H7 (cell line): ENCODE measurements around the gene GRIK2. TPM values are rescaled to one million over a fixed set of nuclear protein-coding genes. Genes with fewer than 3 reads are reported as not detected.
A peak's percentile ranks its signal among the peaks of the same experiment; 100 is the strongest.

Source experiments
- DNase-seq: peaks from one replicate; pipeline ENCODE4 v3.0.0; 2012
- H3K27me3 ChIP-seq: 2 replicates; pipeline ENCODE4 v1.6.0; 2011; ENCODE audit warnings: mild to moderate bottlenecking, low read length; ENCODE audit not compliant: control insufficient read depth, insufficient read depth
- H3K36me3 ChIP-seq: replicated peaks from 2 replicates; pipeline ENCODE4 v1.5.1; 2011; ENCODE audit warnings: low read length; ENCODE audit not compliant: control insufficient read depth, insufficient read depth
- H3K4me3 ChIP-seq: 2 replicates; pipeline ENCODE4 v1.5.1; 2011; ENCODE audit warnings: low read depth, mild to moderate bottlenecking, control low read depth, low read length, moderate library complexity; ENCODE audit not compliant: insufficient read depth
- total RNA-seq: library from RNA; depleted of rRNA; stranded (reverse); fragments of >200 nt; shearing (Covaris generic); gene quantifications from 2 replicates; pipeline ENCODE4 v1.2.3, GENCODE V29; 2014

Gene GRIK2
- total RNA-seq, 1 experiment from 2014 or later, result 0.76 TPM

DNA sequence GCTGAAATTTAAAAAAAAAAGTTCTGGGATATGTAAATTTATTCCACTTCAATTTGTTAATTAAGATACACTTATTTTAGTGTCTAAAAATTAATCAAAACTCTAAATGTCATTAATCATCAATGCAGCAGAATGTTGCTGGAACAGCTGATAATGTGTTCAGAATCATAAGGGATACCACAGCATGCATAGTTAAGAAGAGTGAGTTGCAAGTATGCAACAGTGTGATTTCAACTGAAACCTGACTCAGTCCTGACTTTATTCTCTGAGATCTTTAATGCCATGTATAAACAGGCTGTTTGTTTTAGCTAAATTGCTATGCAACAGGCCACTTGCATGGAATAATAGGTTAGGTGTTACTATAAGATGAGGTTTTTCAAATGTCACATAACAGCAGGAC lies 1.4 kb downstream of the GRIK2 start:
- Histone ChIP-seq H3K4me3 (no peak overlapping the region), H3K36me3 (no peaks in the 10 kb centered on the region), H3K27me3 (peaks cover 61% of the 10 kb centered on the region)
- DNase-seq, result no peak

DNA sequence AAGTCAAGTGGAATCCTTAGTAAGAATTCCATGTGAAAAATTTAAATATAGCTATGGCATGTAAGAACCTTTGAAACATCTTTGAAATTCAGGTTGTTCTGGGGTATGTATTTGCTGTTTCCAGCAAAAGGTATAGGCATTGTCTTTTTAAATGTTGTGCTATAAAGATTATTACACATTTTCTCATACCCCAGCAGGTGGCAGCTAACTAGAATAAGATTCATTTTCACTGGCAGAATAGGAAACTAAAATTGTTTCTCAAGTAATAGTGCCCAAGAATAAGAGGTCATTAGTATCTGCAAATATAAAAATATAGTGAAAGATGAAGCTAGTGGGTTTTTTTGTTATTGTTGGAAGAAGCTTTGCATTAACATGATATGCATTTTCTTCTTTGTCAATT lies 1.8 kb downstream of the GRIK2 start:
- Histone ChIP-seq H3K27me3 (peaks cover 65% of the 10 kb centered on the region), H3K36me3 (no peaks in the 10 kb centered on the region), H3K4me3 (no peak overlapping the region)
- DNase-seq, result no peak

DNA sequence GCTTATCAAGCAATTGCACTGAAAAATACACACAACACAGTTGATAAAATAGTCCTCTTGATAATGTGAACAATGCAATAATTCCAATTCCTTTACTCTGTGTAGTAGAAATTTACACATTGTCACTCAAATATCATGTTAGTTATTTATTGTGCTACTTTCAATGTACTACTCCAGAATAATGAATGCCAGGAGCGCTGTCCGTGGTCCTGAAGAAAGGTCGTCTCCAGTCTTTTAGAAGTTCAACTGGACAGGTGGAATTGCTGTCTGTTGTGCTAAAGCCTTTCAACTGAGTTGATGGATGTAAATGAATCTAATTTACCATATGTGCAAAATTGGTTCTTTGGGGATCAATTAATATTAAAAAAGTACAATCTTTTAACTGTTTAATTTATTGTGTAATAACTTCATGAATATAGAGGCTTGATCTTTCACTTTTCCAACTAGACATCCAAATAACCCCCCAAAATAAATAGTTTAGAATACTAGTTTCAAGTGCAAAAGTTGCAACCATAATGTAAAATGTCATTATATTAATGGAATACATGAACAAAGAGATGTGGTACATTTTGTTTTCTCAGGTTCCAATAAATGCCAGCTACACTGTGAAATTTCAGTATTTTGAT lies 3.2 kb downstream of the GRIK2 start:
- DNase-seq, result peak; percentile 63
- H3K36me3 ChIP-seq, result no peaks in the 10 kb centered on the region
- H3K27me3 ChIP-seq, result peaks cover 73% of the 10 kb centered on the region
- no peak overlapping the region for H3K4me3 ChIP-seq

DNA sequence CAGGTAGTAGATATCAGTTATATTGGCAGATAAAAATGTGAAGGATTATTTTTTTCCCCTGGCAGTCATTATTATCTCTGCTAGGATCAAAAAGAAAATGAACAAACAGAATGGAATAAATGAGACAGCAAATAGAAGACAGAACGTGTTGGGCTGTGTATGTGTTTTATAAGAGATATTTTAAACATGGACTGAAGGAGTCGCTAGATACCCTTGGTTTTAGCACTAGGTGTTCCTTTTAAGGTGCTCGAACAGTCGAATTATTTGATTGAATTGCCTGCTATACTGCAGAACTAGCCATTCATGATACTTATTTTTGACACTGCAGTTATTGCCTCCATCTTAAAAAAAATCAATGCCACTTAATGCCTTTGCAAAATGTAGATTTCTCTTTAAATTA lies 3.7 kb downstream of the GRIK2 start:
- no peak overlapping the region for H3K4me3 ChIP-seq
- H3K36me3 ChIP-seq, result no peaks in the 10 kb centered on the region
- DNase-seq, result peak; percentile 65
- peaks cover 73% of the 10 kb centered on the region for H3K27me3 ChIP-seq

DNA sequence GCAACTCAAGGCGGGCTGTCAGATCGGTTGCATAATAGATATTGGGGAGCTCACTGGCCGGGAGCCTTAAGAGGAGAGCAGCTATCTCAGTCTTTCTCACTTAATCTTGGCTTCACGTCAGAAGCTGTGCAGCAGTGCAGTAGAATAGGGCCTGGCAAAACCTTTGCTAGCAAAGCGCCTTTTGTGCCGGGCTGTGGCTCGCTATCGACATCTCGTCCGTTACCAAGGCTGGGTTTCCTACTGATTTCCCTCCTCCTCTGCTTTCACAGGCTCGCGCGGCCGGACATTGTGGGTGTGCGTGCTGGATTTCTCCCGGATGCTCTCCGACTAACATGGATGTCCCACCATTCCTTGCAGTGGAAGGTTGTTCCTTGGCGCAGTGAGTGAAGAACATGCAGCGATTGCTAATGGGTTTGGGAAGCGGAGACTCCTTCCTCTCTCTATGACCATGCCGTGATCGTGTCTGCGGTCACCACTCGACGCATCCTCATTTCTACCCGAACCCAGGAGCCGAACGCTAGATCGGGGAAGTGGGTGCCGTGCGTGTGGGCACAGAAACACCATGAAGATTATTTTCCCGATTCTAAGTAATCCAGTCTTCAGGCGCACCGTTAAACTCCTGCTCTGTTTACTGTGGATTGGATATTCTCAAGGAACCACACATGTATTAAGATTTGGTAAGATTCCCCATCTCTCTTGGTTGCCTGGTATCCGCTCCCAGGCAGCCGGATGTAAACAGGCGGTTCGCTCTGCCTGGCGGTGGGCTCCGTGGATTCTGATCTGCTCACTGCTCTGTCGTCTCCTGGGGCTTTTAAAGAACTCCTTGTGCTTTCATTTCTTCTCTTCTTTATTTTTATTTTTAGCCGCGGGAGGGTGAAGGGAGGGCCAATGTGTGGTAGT lies 5.5 kb downstream of the GRIK2 start:
- Histone ChIP-seq H3K36me3 (no peaks in the 10 kb centered on the region), H3K4me3 (peak overlapping the region; percentile 42), H3K27me3 (peaks cover 71% of the 10 kb centered on the region)
- DNase-seq, result no peak

DNA sequence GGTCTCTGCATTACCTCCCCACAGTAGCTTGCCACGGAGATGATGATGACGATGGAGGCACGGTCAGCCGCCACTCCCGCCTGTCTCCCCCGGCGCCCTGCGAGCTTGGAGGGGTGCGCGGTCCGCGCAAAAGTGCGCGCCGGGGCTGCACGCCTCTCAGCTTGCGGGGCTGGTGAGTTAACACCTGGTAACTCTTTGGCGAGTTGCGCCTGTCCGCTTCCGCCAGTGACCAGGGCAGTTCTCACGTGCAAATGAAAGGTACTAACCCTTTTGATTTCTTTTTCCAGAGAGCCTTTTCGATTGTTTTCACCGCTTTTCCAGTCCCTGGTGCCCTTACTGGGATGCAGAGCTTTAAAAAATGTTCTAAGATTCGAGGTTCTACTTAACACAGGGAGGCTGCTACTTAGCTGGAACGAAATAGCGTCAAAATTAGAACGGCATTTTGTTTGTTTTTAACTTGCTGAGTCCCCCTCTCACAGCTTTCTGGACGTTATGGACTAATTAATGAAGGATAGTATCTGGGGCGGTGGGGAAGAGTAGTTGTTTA lies 6.2 kb downstream of the GRIK2 start:
- peaks cover 66% of the 10 kb centered on the region for H3K27me3 ChIP-seq
- peak overlapping the region; percentile 42 for H3K4me3 ChIP-seq
- no peak for DNase-seq
- H3K36me3 ChIP-seq, result no peaks in the 10 kb centered on the region

DNA sequence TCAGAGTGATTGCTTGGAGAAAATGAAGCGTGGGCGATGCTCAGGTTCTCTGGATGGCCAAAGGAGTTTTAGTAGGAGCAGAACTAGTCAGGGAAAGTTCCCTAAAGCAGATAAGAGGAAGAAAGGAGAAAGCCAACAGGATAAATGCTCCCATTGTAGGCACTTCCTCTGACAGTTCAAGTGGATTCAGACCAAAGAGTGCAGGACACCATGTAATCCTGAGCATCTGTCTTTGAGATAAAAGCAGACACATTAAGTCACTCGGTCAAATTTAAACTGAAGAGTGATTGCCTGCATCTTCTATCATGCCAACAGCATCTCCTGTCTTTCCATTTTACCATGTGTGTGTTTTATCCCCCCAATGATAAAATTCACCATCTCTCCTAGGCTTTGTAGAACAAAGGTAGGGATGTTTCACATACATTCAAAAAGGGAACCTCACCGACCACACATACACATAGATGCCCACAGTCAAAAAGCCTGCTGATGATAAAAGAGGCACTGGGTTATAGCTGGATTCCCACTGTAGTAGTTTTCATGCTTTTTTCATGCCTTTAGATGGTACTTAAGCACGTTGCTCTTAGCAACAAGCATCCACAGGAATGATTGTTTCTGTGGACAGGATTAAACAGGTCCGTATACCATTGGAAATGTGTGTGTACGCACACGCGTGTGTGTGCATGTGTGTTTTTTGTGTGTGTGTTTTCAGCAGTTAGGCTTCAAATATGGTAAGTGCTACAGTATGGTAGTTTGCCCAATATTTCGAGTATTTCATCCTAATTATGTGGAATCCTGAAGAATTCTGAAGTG lies 7.0 kb downstream of the GRIK2 start:
- peaks cover 59% of the 10 kb centered on the region for H3K27me3 ChIP-seq
- no peak for DNase-seq

DNA sequence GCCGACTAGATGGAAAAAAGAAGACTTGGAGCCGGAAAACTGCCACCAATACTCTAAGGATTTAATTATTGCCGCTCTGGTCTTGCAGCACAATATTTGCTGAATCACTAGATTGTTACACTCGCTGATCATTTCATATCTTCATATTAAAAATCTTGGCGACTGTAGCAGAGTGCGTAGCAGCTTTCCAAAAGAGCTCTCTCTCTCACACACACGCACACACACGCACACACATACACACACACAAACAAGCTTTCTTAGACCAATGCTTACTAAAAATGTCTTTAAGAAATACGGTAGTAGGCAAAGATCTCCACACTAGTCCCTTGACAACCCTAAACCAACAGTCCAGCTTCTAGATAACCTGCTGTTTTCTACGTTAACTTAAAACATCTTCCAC lies 7.7 kb downstream of the GRIK2 start:
- H3K27me3 ChIP-seq, result peaks cover 59% of the 10 kb centered on the region

More for the DNA sequence above, 7.0 kb downstream of the GRIK2 start:
- Histone ChIP-seq H3K36me3 (no peaks in the 10 kb centered on the region), H3K4me3 (no peak overlapping the region)

DNA sequence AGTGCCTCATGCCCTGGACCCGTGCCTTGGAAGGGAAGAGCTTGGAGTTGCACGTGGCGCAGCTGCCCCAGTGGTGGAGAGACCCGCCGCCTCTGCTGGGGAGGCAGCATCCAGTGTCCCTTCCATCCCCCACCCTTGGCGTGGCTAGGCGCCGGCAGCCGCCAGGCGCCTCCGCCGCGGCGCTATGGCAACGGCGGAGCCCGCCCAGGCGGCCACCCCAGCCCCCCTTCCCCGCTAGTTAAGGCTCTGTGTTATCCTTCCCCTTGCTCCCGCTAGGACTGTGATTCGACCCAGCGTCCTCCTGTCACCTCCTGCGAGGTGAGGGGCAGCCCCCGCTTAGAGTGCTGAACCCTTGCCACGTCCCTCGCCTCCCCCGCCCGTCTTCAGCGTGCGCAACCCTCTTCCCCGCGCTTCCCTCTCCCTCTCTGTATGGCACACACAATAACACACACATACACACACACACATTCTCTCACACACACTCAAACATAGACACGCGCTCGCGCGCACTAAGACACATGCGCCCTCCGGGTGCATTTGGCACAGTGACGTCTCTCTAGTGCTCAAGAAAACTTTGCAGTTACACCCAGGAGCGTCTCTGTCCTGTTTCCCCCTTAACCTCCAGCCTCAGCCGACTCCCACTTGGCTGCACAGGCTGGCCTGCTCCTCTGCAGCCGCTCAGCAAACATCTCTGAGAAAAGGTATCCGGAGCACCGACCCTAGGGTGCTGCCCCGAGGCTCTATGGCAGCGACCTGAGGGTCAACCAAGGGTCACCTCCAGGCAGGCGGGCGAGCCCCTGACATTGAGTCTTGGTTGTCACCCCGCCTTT lies 8.5 kb downstream of the GRIK2 start:
- Histone ChIP-seq H3K27me3 (peaks cover 59% of the 10 kb centered on the region), H3K4me3 (peak overlapping the region; percentile 46), H3K36me3 (no peaks in the 10 kb centered on the region)
- peak; percentile 89 for DNase-seq

More for the DNA sequence above, 7.7 kb downstream of the GRIK2 start:
- DNase-seq, result no peak
- H3K4me3 ChIP-seq, result no peak overlapping the region
- no peaks in the 10 kb centered on the region for H3K36me3 ChIP-seq

DNA sequence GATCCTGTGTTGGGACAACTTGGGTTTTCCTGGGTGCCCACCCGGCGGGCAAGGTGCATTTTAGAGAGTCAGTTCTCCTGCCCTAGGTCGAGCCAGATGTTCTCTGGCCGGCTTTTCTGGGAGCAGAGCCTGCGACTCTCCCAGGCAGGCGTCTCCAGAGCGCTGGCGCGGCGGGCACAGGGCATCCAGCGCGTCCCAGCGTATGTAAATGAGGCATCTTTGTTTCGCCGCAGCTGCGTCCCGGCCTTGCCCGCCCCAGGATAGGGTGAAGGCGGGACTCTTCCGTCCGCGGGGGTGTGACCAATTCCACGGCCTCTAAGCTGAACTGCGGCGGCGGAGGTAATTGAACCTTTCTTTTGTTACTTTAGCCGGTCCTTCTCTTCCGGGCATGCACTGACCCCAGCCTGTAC lies 9.1 kb downstream of the GRIK2 start:
- peak; percentile 71 for DNase-seq
- H3K27me3 ChIP-seq, result peaks cover 59% of the 10 kb centered on the region

DNA sequence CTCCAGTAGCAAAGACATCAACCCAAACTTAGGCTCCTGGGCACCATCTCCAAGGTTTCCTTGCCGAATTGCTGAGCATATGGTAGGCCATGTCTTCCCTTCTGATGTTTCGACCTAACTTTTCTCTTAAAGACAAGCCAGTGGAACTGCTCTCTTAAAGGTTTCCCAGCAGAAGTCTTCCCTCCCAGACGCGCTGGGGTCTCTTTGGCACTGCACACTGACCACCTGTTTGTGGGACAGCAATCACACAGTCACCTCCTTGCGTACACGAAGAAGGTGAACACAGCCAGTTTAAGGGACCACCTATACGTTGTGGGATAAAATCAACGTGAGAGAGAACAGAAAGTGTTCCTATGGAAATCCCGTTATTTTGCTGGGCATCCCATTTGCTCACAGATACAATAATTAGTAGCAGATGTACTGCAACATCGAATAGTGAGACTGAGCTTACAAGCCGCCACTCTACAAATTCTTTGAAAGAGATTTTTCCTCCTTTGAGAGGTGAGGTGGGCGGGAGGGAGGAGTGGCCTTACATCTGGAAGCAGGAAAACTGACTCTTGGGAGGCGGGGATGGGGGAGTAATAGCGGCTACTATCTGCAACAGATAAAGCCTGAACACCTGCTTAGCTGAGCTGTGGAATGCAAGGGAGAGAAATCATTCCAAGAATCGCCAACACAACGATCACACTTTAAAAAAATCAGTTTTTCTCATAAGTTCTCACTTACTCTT lies 9.9 kb downstream of the GRIK2 start:
- DNase-seq, result peak; percentile 57
- peak overlapping the region; percentile 46; the same call in 1 of the 2 replicates for H3K4me3 ChIP-seq
- no peaks in the 10 kb centered on the region for H3K36me3 ChIP-seq
- H3K27me3 ChIP-seq, result peaks cover 53% of the 10 kb centered on the region

More for the DNA sequence above, 9.1 kb downstream of the GRIK2 start:
- Histone ChIP-seq H3K4me3 (peak overlapping the region; percentile 46), H3K36me3 (no peaks in the 10 kb centered on the region)

DNA sequence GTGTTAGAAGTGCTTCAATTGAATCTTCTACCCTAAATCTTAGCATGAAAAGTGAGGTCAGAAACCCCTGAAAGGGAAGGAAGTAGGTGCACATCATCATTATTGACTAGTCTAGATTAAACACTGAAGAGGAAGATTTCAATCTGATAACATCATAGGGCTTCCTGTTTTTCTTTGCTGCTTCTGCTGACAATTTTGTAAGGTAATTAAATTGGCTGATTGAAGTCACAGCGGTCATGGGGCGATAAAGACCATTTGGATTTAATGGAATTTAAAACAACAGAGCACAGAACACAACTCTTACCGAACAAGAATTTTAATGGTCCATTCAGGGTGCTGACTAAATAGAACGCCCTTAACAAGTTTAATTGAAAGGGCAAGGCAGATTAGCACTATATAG lies 11.3 kb downstream of the GRIK2 start:
- Histone ChIP-seq H3K36me3 (no peaks in the 10 kb centered on the region), H3K4me3 (no peak overlapping the region), H3K27me3 (peaks cover 39% of the 10 kb centered on the region)
- DNase-seq, result no peak

DNA sequence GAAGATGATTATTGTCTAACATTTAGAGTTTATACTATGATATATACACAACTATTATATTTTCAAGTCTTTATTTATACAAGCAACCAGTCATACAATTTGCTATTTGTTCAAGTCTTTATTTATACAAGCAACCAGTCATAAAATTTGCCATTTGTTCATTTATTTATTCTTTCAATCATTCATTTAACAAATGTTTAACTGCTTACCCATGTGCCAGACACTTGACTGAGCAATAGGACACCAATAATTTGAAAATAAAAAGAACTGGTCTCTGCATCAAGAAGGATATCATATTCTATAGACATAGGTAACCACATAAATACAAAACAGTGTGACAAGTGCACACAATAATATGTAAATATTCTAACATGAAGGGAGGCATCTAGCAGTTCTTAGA lies 20.3 kb downstream of the GRIK2 start:
- no peaks in the 10 kb centered on the region for H3K27me3 ChIP-seq
- H3K36me3 ChIP-seq, result no peaks in the 10 kb centered on the region
- DNase-seq, result no peak
- no peak overlapping the region for H3K4me3 ChIP-seq
